OCI-LY1 (cell line): ENCODE data around the gene SLC25A13.

Experiments used
- EZH2 ChIP-seq: fragments of 200-600 bp; sonication (generic), shearing (Covaris generic); IDR thresholded peaks from 2 replicates; pipeline ENCODE4 v1.8.0; 2017; ENCODE audit warnings: borderline replicate concordance, mixed run types, mild to moderate bottlenecking, antibody characterized with exemption, low read length, moderate library complexity, mixed read lengths
- TF ChIP-seq, protein P1 (sequence below): fragments of 200-600 bp; sonication (generic), shearing (Covaris generic); IDR thresholded peaks from 2 replicates; pipeline ENCODE4 v1.5.1; 2017; ENCODE audit warnings: mild to moderate bottlenecking, antibody characterized with exemption, low read length, moderate library complexity, mixed read lengths

DNA sequence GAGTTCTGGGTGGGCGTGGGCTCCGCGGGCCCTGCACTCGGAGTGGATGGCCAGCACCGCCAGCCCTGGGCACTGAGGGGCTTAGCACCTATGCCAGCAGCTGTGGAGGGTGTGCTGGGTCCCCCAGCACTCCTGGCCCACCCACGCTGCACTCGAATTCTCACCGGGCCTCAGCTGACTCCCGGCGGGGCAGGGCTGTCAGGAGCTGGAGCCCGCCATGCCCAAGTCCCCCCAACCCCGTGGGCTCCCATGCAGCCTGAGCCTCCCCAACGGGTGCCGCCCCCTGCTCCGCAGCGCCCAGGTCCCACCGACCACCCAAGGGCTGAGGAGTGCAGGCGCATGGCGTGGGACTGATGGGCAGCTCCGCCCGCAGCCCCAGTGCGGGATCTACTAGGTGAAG, 93.1 kb downstream of the SLC25A13 start:
- no peak for TF ChIP-seq EZH2
- TF ChIP-seq, protein P1, sequence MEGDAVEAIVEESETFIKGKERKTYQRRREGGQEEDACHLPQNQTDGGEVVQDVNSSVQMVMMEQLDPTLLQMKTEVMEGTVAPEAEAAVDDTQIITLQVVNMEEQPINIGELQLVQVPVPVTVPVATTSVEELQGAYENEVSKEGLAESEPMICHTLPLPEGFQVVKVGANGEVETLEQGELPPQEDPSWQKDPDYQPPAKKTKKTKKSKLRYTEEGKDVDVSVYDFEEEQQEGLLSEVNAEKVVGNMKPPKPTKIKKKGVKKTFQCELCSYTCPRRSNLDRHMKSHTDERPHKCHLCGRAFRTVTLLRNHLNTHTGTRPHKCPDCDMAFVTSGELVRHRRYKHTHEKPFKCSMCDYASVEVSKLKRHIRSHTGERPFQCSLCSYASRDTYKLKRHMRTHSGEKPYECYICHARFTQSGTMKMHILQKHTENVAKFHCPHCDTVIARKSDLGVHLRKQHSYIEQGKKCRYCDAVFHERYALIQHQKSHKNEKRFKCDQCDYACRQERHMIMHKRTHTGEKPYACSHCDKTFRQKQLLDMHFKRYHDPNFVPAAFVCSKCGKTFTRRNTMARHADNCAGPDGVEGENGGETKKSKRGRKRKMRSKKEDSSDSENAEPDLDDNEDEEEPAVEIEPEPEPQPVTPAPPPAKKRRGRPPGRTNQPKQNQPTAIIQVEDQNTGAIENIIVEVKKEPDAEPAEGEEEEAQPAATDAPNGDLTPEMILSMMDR = no peak
